Panc1 (cell line): ENCODE measurements around the gene NHSL1.

ENCODE experiments used
- SIN3A ChIP-seq: IDR thresholded peaks from 2 replicates; pipeline ENCODE4 v1.6.1; 2012; ENCODE audit warnings: low read depth, mild to moderate bottlenecking, low read length, moderate library complexity, borderline replicate concordance; ENCODE audit not compliant: insufficient read depth
- TF ChIP-seq, protein P1 (sequence below): fragments of 450-650 bp; IDR thresholded peaks from 2 replicates; pipeline ENCODE4 v1.5.1; 2017; ENCODE audit warnings: mild to moderate bottlenecking

- TF ChIP-seq, protein P1, sequence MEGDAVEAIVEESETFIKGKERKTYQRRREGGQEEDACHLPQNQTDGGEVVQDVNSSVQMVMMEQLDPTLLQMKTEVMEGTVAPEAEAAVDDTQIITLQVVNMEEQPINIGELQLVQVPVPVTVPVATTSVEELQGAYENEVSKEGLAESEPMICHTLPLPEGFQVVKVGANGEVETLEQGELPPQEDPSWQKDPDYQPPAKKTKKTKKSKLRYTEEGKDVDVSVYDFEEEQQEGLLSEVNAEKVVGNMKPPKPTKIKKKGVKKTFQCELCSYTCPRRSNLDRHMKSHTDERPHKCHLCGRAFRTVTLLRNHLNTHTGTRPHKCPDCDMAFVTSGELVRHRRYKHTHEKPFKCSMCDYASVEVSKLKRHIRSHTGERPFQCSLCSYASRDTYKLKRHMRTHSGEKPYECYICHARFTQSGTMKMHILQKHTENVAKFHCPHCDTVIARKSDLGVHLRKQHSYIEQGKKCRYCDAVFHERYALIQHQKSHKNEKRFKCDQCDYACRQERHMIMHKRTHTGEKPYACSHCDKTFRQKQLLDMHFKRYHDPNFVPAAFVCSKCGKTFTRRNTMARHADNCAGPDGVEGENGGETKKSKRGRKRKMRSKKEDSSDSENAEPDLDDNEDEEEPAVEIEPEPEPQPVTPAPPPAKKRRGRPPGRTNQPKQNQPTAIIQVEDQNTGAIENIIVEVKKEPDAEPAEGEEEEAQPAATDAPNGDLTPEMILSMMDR = no peak
- no peak for TF ChIP-seq SIN3A
These were observed 10.8 kb upstream of the NHSL1 start for GRCh38 chr6:138510093-138510492.
